ENCODE measurements around the gene ANGEL2.

DNA sequence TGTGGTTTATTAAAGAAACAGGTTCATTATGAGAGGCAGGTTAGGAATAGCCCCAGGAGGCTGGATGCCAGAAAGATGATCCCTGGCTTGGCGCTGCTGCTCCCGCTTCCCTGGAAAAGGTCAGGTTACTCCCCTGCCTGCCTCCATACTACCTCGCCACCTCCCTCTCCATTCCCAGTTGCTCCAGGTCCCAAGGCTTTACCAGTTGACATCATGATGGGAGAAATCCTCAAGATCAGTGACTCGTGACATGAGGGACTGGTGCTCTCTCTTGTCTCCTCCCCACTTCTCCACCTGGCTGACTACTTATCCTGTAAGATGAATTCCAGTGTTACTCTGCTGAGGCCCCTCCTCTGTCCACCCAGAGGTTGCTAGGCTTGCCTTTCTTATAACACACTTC is 45.6 kb downstream of the ANGEL2 start:
- TF ChIP-seq ARNT (IDR thresholded peaks at IDR 0.05), result no peak
- no peak for TF ChIP-seq BHLHE40 (IDR thresholded peaks at IDR 0.05; ENCODE audit: borderline replicate concordance)

All from HEK293T (cell line).